NCI-H345 treated with DMSO at 0.1 percent for 48 hours (cell line): ENCODE measurements around the gene SLC22A16.
"Not testable (repeated sequence)": the region's sequence is repeated elsewhere in the genome, so short reads cannot be mapped to it uniquely, and the experiment has no call there.

ENCODE experiments used
- DNase-seq: peaks from one replicate; lab custom pipeline; 2025; ENCODE audit not compliant: unreplicated experiment; lab: John Stamatoyannopoulos, UW

The SLC22A16 gene

DNA sequence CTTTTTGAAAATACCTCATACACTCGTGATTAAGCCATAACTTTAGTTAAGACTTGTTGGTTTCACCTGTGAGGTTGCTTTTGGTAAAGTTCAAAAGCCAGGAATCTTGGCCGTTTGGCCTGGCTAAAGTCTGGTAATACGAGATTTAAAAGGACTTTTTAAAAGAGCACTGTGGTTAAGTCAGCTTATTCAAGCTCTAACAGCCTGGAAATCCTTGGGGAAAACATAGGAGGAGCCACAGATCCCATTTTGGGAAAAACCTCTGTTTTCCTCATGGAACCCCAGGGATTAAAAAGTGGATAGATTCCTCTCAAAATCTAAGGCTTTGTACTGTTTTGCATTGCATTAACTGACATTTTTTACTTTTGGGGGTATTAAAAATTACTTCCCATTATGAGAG, 13.7 kb upstream of the SLC22A16 start:
- no peak for DNase-seq

DNA sequence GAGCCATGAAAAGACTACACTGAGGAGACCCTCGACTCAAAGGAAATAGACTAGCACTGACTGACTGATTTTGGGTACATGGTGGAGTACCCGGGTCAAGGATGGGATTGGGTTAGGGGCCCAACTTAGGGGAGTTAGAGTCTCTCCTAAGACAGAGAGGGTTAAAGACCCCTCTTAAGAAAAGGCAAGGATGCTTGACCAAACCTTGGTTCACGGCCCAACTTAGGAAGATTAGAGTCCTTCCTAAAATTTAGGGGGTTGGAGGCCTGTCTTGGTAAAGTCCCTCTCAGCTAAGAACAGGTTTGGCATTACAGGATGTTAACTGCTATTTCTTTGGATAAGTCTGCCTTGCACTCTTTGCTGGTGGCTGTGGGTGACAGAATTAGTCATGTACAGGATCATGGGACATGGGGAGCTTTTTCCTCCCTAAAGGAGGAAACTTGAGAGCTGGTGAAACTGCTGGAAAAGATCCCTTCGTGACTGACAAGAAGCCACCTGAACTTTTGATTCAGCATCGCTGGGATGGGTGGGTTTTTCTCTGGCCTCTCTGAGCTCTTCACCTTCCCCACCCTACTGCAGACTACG, 12.3 kb upstream of the SLC22A16 start:
- DNase-seq, result no peak

- DNase-seq, result not testable (repeated sequence)
These were observed 11.6 kb upstream of the SLC22A16 start for GRCh38 chr6:110487968-110488381.

- no peak for DNase-seq
These were observed 10.3 kb upstream of the SLC22A16 start for GRCh38 chr6:110486756-110487155.

GRCh38 chr6:110485491-110485890, 9.1 kb upstream of the SLC22A16 start:
- no peak for DNase-seq

DNA sequence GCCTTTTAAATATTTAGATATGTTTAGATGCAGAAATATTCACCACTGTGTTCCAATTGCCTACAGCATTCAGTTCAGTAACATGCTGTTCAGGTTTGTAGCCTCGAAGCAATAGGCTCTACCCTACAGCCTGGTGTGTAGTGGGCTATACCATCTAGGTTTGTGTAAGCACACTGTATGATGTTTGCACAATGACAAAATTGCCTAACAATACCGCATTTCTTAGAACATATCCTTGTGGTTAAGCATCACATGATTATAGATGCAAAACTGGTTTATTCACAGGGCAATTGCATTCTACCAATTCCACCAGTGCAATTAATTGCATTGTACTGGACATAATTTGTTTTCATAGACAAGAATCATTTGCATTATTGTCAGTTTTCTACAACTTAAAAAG, 7.9 kb upstream of the SLC22A16 start:
- no peak for DNase-seq

GRCh38 chr6:110482774-110483400, 6.5 kb upstream of the SLC22A16 start:
- no peak for DNase-seq

GRCh38 chr6:110481081-110481480, 4.7 kb upstream of the SLC22A16 start:
- DNase-seq, result no peak

GRCh38 chr6:110475066-110475653, 1.3 kb downstream of the SLC22A16 start:
- no peak for DNase-seq

GRCh38 chr6:110474500-110474899, 1.9 kb downstream of the SLC22A16 start:
- DNase-seq, result peak; percentile 8

GRCh38 chr6:110472739-110473138, 3.7 kb downstream of the SLC22A16 start:
- no peak for DNase-seq

DNA sequence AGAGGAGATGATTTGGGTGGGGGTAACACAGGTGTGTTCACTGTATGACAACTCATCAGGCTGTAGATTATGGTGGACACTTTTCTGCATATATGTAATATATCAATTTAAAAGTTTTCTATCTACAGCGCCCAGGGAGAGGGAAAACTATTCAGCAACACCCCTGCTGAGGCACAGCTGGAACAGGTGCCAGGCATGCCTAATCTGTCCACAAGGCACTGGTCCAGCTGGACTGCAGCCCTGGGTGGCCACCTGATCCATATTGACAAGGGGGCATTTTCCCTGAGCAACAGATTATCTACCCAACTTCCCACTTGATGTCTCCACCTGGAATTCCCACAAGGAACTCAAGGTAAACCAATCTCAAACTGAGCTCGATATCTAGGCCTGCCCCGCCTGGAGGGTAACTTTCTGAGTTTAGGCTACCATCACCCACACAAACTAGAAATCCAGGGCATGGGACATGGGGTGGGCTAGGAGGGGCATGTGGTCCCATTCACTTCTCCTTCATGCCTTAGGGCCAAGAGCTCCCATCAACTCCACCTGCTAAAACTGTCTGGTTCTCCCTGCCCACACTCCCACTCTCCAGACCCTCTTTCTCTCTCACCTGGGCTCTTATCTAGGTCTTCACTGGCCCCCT, 4.6 kb downstream of the SLC22A16 start:
- no peak for DNase-seq

DNA sequence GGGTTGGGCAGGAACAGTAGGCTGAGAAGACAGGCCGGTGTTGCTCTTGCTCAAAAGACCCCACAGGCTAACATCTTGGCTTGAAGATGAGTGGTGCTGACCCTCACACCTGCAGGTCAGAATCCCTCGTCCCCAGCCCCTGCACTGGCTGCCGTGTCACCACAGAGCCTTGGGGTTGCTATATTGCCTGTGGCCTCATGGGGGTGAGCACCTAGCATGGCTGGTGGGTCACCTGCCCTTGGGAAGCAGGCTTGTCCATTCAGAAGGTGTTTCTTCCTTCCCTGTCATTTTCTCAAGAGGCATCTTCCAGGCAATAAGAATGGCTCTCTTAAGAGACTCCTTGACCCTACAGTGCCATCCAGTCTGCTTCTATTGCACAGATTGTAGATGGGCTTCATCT, 7.7 kb downstream of the SLC22A16 start:
- no peak for DNase-seq

- DNase-seq, result no peak
These were observed 8.8 kb downstream of the SLC22A16 start for GRCh38 chr6:110467566-110468140.

DNA sequence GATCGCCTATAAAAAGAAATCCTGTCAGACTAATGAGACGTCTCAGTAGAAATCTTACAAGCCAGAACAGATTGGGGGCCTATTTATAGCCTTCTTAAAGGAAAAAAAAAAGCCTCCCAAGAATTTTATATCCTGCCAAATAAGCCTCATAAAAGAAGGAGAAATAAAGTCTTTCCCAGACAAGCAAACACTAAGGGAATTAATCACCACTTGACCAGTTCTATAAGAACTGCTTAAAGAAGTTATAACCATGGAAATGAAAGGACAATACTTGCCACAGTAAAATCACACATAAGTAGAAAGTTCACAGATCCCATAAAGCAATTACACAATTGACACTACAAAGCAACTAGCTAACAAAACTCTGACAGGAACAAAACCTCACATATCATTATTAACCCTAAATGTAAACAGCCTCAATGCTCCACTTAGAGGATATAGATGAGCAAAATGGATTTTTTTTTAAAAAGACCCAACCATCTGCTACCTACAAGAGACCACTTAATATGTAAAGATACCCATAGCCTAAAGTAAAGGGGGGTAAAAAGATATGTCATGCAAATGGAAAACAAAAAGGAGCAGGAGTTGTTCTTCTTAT, 13.4 kb downstream of the SLC22A16 start:
- no peak for DNase-seq

GRCh38 chr6:110461376-110461775, 15.0 kb downstream of the SLC22A16 start:
- DNase-seq, result no peak

DNA sequence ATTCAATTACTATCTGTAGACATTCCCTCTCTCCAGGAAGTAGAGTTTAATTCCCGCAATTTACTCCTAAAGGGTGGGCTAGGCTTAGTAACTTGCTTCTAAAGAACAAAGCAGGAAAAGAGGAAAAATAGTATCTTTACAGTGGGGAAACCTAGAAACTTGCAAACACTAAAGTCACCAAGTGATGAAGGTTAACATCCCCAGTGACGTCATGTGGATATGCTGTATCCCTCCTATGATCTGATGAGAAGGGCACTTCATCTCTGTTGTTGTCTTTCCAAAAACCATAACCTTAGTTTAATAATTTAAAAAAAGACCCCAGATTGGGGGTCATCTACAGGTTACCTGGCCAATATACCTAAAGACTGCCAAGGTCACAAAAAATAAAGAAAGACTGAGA, 17.3 kb downstream of the SLC22A16 start:
- DNase-seq, result no peak

- no peak for DNase-seq
These were observed 17.9 kb downstream of the SLC22A16 start for GRCh38 chr6:110458476-110458875.

- DNase-seq, result peak; percentile 9
These were observed 18.7 kb downstream of the SLC22A16 start for GRCh38 chr6:110457567-110458175.

DNA sequence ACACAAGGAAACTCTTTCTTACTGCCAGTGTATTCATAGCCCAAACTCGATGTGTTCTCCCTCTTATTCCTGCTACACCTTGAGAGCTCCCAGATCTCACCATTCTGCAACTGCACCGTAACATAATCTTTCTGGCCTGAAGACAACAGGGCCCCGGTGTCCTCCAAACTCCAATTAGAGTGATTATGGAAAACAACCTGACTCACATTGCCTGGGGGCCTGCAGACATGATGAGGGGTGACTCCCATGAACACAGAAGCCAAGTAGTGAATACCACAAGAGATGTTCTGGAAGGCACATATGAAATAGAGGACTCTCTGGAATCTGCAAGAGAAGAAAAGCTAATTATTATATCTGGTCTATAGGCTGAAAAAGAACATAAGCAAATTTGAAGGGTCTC, 19.7 kb downstream of the SLC22A16 start:
- no peak for DNase-seq

DNA sequence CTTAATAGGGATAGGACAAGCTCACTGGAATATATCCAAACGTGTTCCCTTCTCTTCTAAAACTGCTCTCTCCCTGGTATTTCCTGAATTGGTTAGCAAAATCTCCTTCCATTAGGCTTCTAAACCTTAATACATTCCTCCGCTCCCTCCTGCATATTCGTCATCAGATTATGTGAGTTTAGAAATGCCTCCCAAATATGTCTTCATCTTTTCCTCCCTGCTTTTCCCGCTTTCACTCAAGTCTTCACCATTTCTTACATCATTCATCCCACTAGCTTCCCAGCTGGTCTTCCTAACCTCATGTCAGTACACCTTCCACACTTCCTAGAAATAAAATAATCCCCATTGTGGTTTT, 26.9 kb downstream of the SLC22A16 start:
- no peak for DNase-seq
